ENCODE results near the gene YWHAG. TPM values are rescaled to one million over a fixed set of nuclear protein-coding genes. Genes with fewer than 3 reads are reported as not detected.

The YWHAG gene
- total and polyA plus RNA-seq, 2 of the 13 experiments (the other 11 are each of a cell fraction or from before 2014, with no cell fraction given), result 36.9 to 67.5 TPM

DNA sequence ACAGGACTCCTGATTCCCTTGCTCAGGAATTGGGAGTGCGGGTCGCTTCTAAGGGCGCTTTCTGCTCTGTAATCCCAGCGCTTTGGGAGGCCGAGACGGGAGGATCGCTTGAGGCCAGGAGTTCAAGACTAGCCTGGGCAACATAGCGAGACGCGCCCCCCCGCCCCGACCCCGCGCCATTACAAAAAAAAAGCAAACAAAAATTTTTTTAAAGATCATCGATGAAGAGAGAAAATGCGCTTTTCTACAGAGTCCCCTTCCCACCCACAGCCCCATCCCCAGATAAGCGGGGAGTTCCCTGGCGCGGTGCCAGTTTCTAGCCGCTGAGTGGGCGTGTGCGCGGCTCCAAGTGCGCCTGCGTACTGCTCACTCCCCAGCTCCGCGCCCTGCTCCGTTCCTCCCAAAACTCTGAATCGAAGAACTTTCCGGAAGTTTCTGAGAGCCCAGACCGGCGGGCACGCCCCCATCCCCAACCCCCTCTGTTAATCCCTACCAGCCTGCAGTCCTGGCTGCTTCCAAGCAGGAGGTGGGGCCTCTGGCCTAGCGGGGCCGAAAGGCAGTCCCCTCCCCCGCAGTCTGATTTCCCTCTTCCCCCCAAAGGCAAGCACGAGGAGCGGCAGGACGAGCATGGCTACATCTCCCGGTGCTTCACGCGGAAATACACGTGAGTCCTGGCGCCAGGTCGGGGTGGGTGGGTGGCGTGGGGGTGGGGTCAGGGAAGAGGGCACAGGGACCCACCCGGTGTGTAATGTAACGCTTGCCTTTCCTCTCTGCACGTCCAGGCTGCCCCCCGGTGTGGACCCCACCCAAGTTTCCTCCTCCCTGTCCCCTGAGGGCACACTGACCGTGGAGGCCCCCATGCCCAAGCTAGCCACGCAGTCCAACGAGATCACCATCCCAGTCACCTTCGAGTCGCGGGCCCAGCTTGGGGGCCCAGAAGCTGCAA lies 55.3 kb downstream of the YWHAG start (continued):
- TF ChIP-seq, protein P1, sequence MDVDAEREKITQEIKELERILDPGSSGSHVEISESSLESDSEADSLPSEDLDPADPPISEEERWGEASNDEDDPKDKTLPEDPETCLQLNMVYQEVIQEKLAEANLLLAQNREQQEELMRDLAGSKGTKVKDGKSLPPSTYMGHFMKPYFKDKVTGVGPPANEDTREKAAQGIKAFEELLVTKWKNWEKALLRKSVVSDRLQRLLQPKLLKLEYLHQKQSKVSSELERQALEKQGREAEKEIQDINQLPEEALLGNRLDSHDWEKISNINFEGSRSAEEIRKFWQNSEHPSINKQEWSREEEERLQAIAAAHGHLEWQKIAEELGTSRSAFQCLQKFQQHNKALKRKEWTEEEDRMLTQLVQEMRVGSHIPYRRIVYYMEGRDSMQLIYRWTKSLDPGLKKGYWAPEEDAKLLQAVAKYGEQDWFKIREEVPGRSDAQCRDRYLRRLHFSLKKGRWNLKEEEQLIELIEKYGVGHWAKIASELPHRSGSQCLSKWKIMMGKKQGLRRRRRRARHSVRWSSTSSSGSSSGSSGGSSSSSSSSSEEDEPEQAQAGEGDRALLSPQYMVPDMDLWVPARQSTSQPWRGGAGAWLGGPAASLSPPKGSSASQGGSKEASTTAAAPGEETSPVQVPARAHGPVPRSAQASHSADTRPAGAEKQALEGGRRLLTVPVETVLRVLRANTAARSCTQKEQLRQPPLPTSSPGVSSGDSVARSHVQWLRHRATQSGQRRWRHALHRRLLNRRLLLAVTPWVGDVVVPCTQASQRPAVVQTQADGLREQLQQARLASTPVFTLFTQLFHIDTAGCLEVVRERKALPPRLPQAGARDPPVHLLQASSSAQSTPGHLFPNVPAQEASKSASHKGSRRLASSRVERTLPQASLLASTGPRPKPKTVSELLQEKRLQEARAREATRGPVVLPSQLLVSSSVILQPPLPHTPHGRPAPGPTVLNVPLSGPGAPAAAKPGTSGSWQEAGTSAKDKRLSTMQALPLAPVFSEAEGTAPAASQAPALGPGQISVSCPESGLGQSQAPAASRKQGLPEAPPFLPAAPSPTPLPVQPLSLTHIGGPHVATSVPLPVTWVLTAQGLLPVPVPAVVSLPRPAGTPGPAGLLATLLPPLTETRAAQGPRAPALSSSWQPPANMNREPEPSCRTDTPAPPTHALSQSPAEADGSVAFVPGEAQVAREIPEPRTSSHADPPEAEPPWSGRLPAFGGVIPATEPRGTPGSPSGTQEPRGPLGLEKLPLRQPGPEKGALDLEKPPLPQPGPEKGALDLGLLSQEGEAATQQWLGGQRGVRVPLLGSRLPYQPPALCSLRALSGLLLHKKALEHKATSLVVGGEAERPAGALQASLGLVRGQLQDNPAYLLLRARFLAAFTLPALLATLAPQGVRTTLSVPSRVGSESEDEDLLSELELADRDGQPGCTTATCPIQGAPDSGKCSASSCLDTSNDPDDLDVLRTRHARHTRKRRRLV (CRISPR knock-in tag; IDR thresholded peaks at IDR 0.05), result no peak; the same call in 1 of the 2 replicates
- TF ChIP-seq RAD51 (IDR thresholded peaks at IDR 0.05; ENCODE audit: borderline replicate concordance), result no peak
- peak; percentile 31; the same call in 1 of the 2 replicates for TF ChIP-seq PHF20 (CRISPR knock-in tag; IDR thresholded peaks at IDR 0.05)
- TF ChIP-seq, protein P2, sequence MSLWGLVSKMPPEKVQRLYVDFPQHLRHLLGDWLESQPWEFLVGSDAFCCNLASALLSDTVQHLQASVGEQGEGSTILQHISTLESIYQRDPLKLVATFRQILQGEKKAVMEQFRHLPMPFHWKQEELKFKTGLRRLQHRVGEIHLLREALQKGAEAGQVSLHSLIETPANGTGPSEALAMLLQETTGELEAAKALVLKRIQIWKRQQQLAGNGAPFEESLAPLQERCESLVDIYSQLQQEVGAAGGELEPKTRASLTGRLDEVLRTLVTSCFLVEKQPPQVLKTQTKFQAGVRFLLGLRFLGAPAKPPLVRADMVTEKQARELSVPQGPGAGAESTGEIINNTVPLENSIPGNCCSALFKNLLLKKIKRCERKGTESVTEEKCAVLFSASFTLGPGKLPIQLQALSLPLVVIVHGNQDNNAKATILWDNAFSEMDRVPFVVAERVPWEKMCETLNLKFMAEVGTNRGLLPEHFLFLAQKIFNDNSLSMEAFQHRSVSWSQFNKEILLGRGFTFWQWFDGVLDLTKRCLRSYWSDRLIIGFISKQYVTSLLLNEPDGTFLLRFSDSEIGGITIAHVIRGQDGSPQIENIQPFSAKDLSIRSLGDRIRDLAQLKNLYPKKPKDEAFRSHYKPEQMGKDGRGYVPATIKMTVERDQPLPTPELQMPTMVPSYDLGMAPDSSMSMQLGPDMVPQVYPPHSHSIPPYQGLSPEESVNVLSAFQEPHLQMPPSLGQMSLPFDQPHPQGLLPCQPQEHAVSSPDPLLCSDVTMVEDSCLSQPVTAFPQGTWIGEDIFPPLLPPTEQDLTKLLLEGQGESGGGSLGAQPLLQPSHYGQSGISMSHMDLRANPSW (CRISPR knock-in tag; IDR thresholded peaks at IDR 0.05; ENCODE audit: borderline replicate concordance), result no peak
- TF ChIP-seq, protein P3, sequence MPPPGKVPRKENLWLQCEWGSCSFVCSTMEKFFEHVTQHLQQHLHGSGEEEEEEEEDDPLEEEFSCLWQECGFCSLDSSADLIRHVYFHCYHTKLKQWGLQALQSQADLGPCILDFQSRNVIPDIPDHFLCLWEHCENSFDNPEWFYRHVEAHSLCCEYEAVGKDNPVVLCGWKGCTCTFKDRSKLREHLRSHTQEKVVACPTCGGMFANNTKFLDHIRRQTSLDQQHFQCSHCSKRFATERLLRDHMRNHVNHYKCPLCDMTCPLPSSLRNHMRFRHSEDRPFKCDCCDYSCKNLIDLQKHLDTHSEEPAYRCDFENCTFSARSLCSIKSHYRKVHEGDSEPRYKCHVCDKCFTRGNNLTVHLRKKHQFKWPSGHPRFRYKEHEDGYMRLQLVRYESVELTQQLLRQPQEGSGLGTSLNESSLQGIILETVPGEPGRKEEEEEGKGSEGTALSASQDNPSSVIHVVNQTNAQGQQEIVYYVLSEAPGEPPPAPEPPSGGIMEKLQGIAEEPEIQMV (CRISPR knock-in tag; IDR thresholded peaks at IDR 0.05; ENCODE audit: low read depth), result 0 out of 2 replicates have a peak, but pooled peaks have one; percentile 26
- TF ChIP-seq GATAD2A (CRISPR knock-in tag; IDR thresholded peaks at IDR 0.05), result peak; percentile 49; the same call in 1 of the 2 replicates
- TF ChIP-seq, protein P4, sequence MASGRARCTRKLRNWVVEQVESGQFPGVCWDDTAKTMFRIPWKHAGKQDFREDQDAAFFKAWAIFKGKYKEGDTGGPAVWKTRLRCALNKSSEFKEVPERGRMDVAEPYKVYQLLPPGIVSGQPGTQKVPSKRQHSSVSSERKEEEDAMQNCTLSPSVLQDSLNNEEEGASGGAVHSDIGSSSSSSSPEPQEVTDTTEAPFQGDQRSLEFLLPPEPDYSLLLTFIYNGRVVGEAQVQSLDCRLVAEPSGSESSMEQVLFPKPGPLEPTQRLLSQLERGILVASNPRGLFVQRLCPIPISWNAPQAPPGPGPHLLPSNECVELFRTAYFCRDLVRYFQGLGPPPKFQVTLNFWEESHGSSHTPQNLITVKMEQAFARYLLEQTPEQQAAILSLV (CRISPR knock-in tag; IDR thresholded peaks at IDR 0.05; ENCODE audit: borderline replicate concordance), result no peak
- peak; percentile 73; the same call in 1 of the 2 replicates for TF ChIP-seq GTF3A (CRISPR knock-in tag; conservative IDR thresholded peaks at IDR 0.05)
- no peak for TF ChIP-seq EHMT2 (IDR thresholded peaks at IDR 0.05; ENCODE audit: borderline replicate concordance, low read depth, low read length)
- TF ChIP-seq, protein P5, sequence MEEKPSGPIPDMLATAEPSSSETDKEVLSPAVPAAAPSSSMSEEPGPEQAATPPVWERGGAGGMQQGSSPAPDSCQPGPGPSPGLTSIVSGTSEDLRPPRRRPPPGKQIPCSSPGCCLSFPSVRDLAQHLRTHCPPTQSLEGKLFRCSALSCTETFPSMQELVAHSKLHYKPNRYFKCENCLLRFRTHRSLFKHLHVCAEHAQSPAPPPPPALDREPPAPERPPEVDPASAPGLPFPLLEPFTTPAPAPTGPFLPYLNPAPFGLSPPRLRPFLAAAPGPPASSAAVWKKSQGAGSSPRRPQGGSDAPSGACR (CRISPR knock-in tag; IDR thresholded peaks at IDR 0.05), result no peak
- TF ChIP-seq HNRNPK (IDR thresholded peaks at IDR 0.05; ENCODE audit: low read depth, low read length, poor library complexity, severe bottlenecking), result peak; percentile 56
- TF ChIP-seq HHEX (CRISPR knock-in tag; IDR thresholded peaks at IDR 0.05), result no peak
- TF ChIP-seq, protein P6, sequence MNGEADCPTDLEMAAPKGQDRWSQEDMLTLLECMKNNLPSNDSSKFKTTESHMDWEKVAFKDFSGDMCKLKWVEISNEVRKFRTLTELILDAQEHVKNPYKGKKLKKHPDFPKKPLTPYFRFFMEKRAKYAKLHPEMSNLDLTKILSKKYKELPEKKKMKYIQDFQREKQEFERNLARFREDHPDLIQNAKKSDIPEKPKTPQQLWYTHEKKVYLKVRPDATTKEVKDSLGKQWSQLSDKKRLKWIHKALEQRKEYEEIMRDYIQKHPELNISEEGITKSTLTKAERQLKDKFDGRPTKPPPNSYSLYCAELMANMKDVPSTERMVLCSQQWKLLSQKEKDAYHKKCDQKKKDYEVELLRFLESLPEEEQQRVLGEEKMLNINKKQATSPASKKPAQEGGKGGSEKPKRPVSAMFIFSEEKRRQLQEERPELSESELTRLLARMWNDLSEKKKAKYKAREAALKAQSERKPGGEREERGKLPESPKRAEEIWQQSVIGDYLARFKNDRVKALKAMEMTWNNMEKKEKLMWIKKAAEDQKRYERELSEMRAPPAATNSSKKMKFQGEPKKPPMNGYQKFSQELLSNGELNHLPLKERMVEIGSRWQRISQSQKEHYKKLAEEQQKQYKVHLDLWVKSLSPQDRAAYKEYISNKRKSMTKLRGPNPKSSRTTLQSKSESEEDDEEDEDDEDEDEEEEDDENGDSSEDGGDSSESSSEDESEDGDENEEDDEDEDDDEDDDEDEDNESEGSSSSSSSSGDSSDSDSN (CRISPR knock-in tag; IDR thresholded peaks at IDR 0.05), result no peak
